ENCODE measurements around the gene ORC3. TPM values are rescaled to one million over a fixed set of nuclear protein-coding genes. Genes with fewer than 3 reads are reported as not detected.

The ORC3 gene
- total RNA-seq, 1 donor from 2014 or later, result 27.7 TPM

DNA sequence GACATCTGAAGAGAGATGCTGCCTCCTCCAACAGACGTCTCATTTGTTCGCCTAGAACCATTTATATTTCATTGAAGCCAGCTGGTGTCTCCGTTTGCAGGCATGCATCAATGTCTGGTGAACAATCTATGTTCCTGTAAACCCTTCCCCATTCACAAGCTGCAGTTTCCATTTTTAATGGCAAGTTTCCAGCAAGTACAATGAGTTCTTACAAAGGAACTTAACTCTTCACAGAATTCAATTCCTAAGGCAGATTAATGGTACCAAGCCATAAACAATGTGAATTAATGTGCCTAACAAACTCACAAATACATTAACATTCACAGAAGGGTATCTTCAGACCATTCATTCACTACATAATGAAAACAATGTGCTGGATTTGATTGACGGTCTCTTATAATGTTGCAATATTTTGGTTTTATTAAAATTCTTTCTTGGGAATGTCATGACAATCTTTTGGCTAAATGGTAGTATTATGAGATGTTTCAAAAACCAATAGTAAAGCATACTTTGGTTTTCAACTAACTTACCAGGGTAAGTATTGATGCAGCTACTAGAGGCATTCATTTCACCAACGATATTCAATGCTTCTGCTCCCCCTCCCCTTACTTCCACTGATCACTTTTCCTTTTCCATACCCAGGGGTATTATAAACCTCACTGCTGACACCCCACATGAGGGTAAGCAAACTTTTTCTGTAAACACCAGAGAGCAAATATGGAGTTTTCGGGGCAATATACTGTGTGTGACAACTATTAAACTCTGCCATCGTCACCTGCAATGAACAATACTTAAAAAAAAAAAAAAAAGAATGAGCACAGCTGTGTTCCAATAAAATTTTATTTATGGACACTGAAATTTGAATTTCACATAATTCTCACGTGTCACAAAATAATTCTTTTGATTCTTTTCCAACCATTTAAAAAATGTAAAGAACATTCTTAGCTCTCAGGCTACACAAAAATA is 107.9 kb downstream of the ORC3 start:
- Mint-ChIP-seq H3K4me1 (peaks cover 75% of the 10 kb centered on the region), H3K4me3 (peak overlapping the region; percentile 97), H3K9me3 (no peaks in the 10 kb centered on the region), H3K27me3 (no peaks in the 10 kb centered on the region), H3K27ac (peak overlapping the region; percentile 67), H3K36me3 (ENCODE audit: low read depth) (peaks cover 37% of the 10 kb centered on the region)
- CTCF ChIA-PET, result interaction anchor here (0.9 to 1.0 kb wide), 2 partner anchors 134 to 444 kb away, joined by 4 to 5 read pairs; no protein-coding TSS in a partner anchor
- TF ChIP-seq, protein P1, sequence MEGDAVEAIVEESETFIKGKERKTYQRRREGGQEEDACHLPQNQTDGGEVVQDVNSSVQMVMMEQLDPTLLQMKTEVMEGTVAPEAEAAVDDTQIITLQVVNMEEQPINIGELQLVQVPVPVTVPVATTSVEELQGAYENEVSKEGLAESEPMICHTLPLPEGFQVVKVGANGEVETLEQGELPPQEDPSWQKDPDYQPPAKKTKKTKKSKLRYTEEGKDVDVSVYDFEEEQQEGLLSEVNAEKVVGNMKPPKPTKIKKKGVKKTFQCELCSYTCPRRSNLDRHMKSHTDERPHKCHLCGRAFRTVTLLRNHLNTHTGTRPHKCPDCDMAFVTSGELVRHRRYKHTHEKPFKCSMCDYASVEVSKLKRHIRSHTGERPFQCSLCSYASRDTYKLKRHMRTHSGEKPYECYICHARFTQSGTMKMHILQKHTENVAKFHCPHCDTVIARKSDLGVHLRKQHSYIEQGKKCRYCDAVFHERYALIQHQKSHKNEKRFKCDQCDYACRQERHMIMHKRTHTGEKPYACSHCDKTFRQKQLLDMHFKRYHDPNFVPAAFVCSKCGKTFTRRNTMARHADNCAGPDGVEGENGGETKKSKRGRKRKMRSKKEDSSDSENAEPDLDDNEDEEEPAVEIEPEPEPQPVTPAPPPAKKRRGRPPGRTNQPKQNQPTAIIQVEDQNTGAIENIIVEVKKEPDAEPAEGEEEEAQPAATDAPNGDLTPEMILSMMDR (IDR thresholded peaks at IDR 0.05), result no peak
- no peak for DNase-seq
- POLR2A ChIA-PET, result interaction anchor here (0.6 to 1.8 kb wide), 9 partner anchors 10 to 1383 kb away, joined by 3 to 8 read pairs (median 5); partner anchors contain the start of gene PNRC1
- ATAC-seq (ENCODE audit: low read depth), result no peak
- intact Hi-C loops (cut with micrococcal nuclease), result no loop called here

DNA sequence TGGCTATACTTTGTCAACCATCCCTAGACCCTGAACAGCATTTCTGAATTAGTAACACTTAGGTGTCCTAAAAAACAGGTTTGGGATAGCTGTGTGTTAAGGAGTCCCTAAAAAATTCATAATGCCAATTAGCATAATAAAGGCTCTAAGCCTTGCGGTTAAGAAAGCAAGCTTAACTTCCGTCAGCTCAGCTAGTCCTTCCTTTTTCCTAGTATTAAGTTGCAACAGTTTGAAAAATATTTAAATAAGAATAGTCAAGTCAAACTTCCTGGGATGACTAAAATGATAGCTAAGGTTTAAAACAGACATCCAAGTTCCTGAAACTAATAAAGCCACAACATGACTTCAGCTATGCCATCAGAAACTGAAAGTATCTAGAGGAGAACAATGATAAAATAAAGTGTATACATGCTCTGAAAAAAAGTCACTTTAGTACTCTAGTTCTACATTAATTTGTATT is 108.6 kb downstream of the ORC3 start:
- Mint-ChIP-seq H3K4me3 (peak overlapping the region; percentile 97), H3K27ac (peak overlapping the region; percentile 67), H3K27me3 (no peaks in the 10 kb centered on the region), H3K36me3 (ENCODE audit: low read depth) (peaks cover 32% of the 10 kb centered on the region), H3K9me3 (no peaks in the 10 kb centered on the region), H3K4me1 (peaks cover 71% of the 10 kb centered on the region)
- POLR2A ChIA-PET, result interaction anchor here (0.6 to 1.3 kb wide), 9 partner anchors 11 to 1382 kb away, joined by 3 to 8 read pairs (median 5); partner anchors contain the start of gene PNRC1
- DNase-seq (no peak), ATAC-seq (ENCODE audit: low read depth) (no peak)
- CTCF ChIA-PET, result interaction anchor here (0.8 to 0.9 kb wide), 2 partner anchors 9 to 133 kb away, joined by 3 to 5 read pairs; no protein-coding TSS in a partner anchor
- TF ChIP-seq, protein P1 (IDR thresholded peaks at IDR 0.05), result no peak
- intact Hi-C loops (cut with micrococcal nuclease), result no loop called here

GRCh38 chr6:87699576-87699975 is 109.6 kb downstream of the ORC3 start:
- POLR2A ChIA-PET, result interaction anchor here (0.7 to 4.1 kb wide), 5 partner anchors 8 to 57 kb away, joined by 5 to 62 read pairs (median 5); no protein-coding TSS in a partner anchor
- no peaks in the 10 kb centered on the region for H3K27me3 Mint-ChIP-seq
- peak overlapping the region; percentile 97 for H3K27ac Mint-ChIP-seq
- TF ChIP-seq, protein P1 (IDR thresholded peaks at IDR 0.05), result no peak
- peak overlapping the region; percentile 97 for H3K4me3 Mint-ChIP-seq
- intact Hi-C loops (cut with micrococcal nuclease), result no loop called here
- ATAC-seq (ENCODE audit: low read depth), result no peak
- H3K36me3 Mint-ChIP-seq (ENCODE audit: low read depth), result peaks cover 28% of the 10 kb centered on the region
- peaks cover 61% of the 10 kb centered on the region for H3K4me1 Mint-ChIP-seq
- no peaks in the 10 kb centered on the region for H3K9me3 Mint-ChIP-seq
- no peak for DNase-seq
- CTCF ChIA-PET, result interaction anchor here (1.0 to 1.9 kb wide), 2 partner anchors 10 to 57 kb away, joined by 4 to 9 read pairs; no protein-coding TSS in a partner anchor

DNA sequence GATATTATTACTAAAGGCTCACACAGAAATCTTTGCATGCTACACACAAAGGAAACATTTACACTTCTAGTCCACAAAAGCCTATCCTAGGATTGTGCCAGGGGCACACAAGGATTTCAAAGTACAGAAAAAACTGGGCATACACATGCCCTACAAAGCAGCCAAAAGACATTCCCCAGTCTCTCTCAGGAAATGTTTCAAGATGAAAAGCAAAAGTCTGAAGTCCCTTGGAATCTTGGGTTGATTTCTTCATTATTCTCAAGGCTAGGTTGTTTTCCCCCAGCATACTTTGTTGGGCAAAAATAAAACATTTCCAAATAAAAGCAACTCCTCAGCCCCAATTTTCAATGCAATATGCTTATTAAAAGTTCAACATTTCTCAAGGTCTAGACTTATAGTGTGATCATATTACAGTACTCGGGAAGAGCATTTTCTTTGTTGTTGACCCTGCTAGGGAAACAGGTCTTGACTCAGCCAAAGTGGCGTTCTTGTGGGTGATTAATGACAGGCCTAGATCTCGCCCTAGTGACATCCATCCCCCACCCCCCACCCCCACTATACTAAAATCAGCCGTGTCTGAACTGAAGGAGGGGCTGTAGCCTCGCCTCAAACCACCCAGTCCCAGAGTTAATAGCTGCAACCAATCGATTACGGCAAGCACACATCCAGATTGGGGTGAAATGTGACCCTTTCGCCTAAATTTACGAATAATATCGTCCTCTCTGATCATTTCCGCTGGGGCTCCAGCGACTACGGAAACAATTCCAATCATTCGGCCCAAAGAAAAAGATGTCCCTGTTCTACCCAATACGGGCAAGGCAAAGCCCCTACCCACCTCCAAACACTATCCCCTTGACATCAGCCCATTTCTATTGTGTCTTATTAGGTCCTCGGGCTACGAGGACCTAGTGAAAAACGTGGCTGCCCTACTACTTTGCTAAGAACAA is 110.7 kb downstream of the ORC3 start:
- peak overlapping the region; percentile 97 for H3K4me3 Mint-ChIP-seq
- TF ChIP-seq, protein P1 (IDR thresholded peaks at IDR 0.05), result no peak
- intact Hi-C loops (cut with micrococcal nuclease), result loop anchor here (1.0 to 5.0 kb wide), 10 partner anchors 9 to 1937 kb away; partner anchors contain the start of genes CNR1, LYRM2 and SMIM8
- peaks cover 63% of the 10 kb centered on the region for H3K4me1 Mint-ChIP-seq
- ChIA-PET CTCF (interaction anchor here (0.7 to 1.9 kb wide), 3 partner anchors 11 to 131 kb away, joined by 3 to 9 read pairs (median 4); no protein-coding TSS in a partner anchor), POLR2A (interaction anchor here (0.6 to 4.1 kb wide), 11 partner anchors 9 to 293 kb away, joined by 3 to 62 read pairs (median 6); partner anchors contain the start of genes CFAP206, ORC3 and RARS2)
- DNase-seq, result peak; percentile 24
- peak overlapping the region; percentile 97 for H3K27ac Mint-ChIP-seq
- peaks cover 27% of the 10 kb centered on the region for H3K36me3 Mint-ChIP-seq (ENCODE audit: low read depth)
- H3K27me3 Mint-ChIP-seq, result no peaks in the 10 kb centered on the region
- H3K9me3 Mint-ChIP-seq, result no peaks in the 10 kb centered on the region
- peak; percentile 4 for ATAC-seq (ENCODE audit: low read depth)
